Adrenal gland (tissue), 5 donors: Measurements from ENCODE around the gene C10orf90.

Experiments
- CTCF ChIP-seq, 6 experiments: fragments of 450-650 bp in 4 of 6; fragments of 200-600 bp in 2 of 6; sonication (generic) in 1 of 6; IDR thresholded peaks; 1 replicate in 5 of 6; 2 replicates in 1 of 6; pipeline versions ENCODE4 v1.5.1 to v1.8.0; 2016 to 2021; ENCODE audit warnings: antibody characterized with exemption in 6 of 6, mild to moderate bottlenecking in 2 of 6, moderate library complexity in 1 of 6
- POLR2A ChIP-seq, 2 donors: fragments of 450-650 bp; IDR thresholded peaks; one replicate each; pipeline ENCODE4 v1.6.1; 2017; ENCODE audit warnings: antibody characterized with exemption in 2 of 2, mild to moderate bottlenecking in 2 of 2, moderate library complexity in 1 of 2
- donor health status: DM: no; HTN: no; CAD: no.

GRCh38 chr10:126524526-126524925 lies 146.0 kb downstream of the C10orf90 start:
- TF ChIP-seq CTCF (IDR thresholded peaks at IDR 0.05) = no peak
- no peak for TF ChIP-seq POLR2A (IDR thresholded peaks at IDR 0.05)
